Right renal pelvis (tissue), 4 donors: ENCODE results near the gene MAPK8IP1. TPM values are rescaled to one million over a fixed set of nuclear protein-coding genes. Genes with fewer than 3 reads are reported as not detected.
"Not testable (repeated sequence)": the region's sequence is repeated elsewhere in the genome, so short reads cannot be mapped to it uniquely, and the experiment has no call there.

Source experiments
- DNase-seq, 4 donors: peaks; one replicate each; pipeline ENCODE4 v3.0.0-alpha.2; 2013; ENCODE audit warnings: low read depth in 4 of 4, low spot score in 3 of 4, missing footprints in 1 of 4
- polyA plus RNA-seq, 4 donors: library from polyadenylated mRNA; unstranded; fragments of 120-200 nt; gene quantifications; one replicate each; pipeline ENCODE4 v1.2.1, GENCODE V29; 2013; ENCODE audit not compliant: insufficient read length in 4 of 4

Gene MAPK8IP1
- polyA plus RNA-seq, 4 donors = 9.3 to 14.4 (median 11.7) TPM

- DNase-seq = no peak
These were observed 1.5 kb downstream of the MAPK8IP1 start for GRCh38 chr11:45886816-45887520.

- no peak for DNase-seq
These were observed 2.1 kb downstream of the MAPK8IP1 start for GRCh38 chr11:45887587-45887986.

GRCh38 chr11:45889555-45889954 lies 4.1 kb downstream of the MAPK8IP1 start:
- DNase-seq = no peak

- no peak for DNase-seq
These were observed 4.5 kb downstream of the MAPK8IP1 start for GRCh38 chr11:45889966-45890365.

DNA sequence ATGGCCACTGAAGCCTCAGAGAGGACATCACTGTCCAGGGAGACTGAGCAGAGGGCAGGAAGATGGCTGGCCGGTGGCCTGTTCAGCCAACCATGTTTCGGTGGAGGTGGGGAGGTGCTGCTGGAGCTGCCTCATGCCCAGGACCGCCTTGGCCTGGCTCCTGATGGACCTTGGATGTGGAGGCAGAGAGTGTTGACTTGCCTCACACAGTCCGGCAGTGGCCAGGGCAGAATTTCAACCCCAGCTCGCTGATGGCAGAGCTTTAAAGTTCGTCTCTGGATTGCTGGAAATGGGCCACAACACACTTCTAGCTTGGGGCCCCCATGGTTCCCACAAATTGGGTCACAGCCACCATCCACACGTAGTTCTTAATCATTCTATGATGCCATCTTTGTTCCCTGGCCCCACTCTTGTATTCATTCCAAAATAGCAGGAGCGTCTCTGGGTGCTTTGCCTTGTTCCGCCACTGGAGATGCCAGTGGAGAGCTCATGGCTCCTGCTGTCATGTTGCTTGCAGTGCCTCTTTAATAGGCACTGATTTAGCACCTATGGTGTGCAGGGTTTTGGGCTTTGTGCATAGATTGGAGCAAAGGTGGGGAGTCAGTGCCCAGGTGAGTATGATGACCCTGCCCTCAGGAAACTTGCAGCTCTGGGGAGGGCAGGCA lies 5.6 kb downstream of the MAPK8IP1 start:
- no peak for DNase-seq

DNA sequence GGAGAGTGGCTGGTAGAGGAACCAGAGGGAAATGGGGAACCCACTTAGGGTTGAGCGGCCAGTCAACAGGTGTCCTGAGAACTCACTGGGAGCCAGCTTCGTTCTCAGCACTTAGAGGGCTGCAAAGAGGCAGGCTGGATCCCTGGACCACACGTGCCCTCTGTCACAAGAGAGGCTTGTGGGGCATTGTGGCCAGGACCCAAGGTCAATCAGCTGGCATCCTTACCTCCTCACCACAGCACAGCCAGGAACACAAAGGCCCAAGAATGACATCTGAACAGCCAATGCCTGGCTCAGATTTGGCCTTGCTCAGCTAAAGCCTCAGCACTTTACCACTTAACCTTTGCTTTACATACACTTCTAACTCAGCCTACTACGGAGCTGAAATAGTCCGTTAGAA lies 7.4 kb downstream of the MAPK8IP1 start:
- DNase-seq = no peak

GRCh38 chr11:45894555-45895247 lies 9.2 kb downstream of the MAPK8IP1 start:
- no peak for DNase-seq

GRCh38 chr11:45895553-45896259 lies 10.3 kb downstream of the MAPK8IP1 start:
- DNase-seq = no peak

GRCh38 chr11:45896422-45896984 lies 11.1 kb downstream of the MAPK8IP1 start:
- DNase-seq = peak in 1 of 4 donors; percentile 65

- no peak for DNase-seq
These were observed 12.1 kb downstream of the MAPK8IP1 start for GRCh38 chr11:45897556-45897955.

DNA sequence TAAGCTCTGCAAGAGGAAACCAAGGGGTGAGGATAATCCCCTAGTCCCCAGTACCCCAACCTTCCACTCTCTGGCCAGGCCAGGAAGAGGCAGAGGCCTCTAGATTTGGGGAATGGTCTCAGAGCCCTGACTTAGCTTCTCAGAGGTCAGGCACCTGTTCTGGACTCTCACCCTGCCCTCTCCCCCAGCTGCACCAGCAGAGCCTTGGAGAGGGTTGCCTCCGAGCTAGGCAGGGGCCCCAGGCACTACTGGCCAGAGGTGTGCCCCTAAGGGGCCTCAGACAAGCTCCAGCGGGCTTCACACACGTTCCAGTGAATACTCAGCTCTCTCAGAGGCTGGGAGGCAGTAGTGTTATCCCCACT lies 13.6 kb downstream of the MAPK8IP1 start:
- no peak for DNase-seq

GRCh38 chr11:45899448-45900174 lies 14.2 kb downstream of the MAPK8IP1 start:
- DNase-seq = peak in 3 of 4 donors; percentile 79 to 83 (median 83)

GRCh38 chr11:45900175-45900800 lies 14.8 kb downstream of the MAPK8IP1 start:
- not testable (repeated sequence) for DNase-seq

DNA sequence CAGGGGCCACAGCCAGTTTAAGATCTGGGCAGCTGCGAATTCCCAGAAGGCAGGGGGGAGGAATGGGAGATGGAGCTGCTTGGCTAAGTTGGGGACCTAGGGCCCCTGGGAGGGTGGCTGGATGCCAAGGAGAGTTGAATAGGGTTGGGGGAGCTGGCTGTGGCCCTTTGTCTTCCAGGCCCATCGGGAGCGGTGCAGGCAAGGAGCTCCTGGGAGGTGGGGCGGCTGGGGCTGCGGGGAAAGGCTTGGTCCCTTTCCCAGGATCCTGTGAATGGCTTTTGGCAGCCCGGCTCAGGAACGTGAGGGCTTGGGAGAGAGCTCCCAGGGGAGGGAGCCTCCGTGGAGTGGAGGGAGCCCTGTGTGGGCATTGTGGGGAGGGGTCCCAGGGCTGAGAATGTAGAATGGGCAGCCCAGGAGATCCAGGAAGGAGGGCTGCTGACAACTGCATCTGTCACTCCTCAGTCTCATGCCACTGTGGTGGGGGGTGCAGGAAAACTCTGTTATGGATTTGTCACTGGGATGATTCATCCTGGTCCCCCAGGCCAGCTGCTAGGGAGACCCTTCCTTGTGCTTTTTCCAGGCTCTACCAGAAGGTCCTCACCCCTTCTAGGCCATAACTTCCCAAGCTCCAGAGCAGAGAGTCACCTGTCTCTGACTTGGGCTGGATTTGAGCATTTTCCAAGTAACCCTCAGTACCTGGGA lies 15.6 kb downstream of the MAPK8IP1 start:
- no peak for DNase-seq

GRCh38 chr11:45901626-45902025 lies 16.2 kb downstream of the MAPK8IP1 start:
- no peak for DNase-seq

- DNase-seq = no peak
These were observed 17.3 kb downstream of the MAPK8IP1 start for GRCh38 chr11:45902452-45903380.

GRCh38 chr11:45904309-45904915 lies 19.0 kb downstream of the MAPK8IP1 start:
- no peak for DNase-seq

DNA sequence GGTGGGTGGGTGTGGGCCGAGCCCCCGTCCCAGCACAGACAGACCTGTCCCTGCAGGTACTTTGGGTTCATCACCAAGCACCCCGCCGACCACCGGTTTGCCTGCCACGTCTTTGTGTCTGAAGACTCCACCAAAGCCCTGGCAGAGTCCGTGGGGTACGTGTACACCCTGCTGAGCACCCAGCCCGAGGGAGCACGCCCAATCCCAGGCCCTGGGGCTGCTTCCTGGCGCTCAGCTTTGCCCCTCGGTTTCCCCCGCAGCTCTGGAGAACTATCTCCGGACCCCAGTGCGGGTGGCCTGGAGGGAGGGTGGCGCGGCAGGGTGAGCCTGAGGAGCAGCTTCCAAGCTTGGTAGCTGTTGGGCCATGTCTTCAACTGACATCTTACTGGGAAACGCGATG lies 19.6 kb downstream of the MAPK8IP1 start:
- DNase-seq = no peak
